NCI-H748 treated with DMSO at 0.1 percent for 48 hours (cell line): ENCODE results near the gene TUBA3E.
"Not testable (repeated sequence)": the region's sequence is repeated elsewhere in the genome, so short reads cannot be mapped to it uniquely, and the experiment has no call there.

Experiments used
- DNase-seq: peaks from one replicate; lab custom pipeline; 2025; lab: John Stamatoyannopoulos, UW

Gene TUBA3E

DNA sequence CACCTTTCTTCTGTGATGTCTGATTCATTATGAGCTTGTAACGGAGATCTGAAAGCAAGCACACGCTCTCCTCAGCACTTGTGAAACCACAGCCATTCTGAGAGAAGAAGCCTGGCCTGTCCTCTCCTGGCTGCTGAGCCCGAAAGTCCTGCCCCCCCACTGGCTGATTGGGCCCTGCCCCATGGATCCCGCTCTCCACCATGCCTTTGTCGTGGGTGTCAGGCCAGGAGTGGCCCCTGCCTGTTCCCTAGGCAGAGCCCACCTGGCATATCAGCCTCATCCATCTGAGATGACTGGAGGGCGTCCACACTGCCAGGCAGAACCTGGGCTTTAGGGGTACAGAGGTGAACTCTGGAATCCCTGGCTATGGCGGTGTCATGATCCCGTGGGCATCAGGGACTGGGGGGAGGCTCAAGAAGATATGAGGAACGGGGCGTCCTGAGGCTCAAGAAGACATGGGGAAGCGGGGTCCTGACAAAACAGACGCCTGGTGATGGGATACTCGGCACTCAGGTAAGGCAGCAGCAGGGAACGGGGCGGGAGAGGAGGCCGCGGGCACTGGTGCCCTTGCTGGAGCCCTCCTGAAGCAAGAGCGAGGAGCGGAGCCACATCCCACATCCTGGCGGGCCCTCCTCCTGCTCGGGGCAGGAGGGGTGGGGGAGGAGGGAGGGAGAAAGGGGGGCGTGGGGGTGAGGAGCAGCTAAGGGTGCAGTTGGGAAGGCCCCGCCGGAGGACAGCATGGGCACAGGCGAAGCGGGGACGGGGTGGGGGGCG, 54.8 kb downstream of the TUBA3E start:
- DNase-seq = not testable (repeated sequence)

DNA sequence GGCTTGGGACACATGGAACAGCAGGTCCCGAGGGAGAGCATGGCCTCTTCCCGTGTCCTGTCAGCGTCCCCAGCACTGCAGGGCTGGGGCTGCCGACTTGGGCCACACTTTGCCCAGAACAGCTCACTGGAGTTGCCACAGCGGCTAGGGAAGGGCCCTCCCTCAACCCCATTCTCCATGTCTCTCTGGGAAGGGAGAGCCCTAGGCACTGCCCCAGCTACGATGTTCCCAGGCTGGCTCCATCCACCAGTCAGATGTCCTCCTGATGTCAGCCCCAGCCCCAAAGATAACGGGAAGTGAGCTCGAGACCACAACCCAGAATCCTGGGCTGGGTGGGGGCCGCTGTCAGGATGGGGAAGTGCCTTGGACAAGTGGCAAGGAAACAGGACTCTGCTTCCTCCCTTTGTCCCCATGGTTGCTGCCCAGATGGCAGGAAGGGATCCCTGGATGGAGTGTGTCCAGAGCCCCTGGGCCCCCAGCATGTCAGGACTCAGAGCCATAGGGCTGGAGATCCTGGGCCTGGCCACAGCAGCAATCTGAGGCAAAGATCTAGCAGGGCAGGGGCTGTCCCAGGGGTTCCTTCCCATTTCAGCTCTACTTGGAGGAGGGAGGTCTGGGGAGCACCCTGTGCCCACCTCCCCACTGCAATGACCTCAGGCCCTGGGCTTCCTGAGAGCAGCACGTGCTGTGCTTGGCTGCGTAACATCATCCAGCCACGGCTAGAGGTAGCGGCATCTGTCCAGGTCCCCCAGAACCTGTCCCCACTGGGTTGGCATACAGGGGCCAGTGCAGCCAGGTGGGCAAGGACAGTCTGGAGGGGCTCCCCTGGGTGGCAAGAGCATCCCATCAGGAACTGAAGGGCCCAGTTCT, 55.6 kb downstream of the TUBA3E start:
- not testable (repeated sequence) for DNase-seq
